HepG2 (cell line): ENCODE results near the gene MRPL9. TPM values are rescaled to one million over a fixed set of nuclear protein-coding genes. Genes with fewer than 3 reads are reported as not detected.

ENCODE experiments used
- AGO2 ChIP-seq: fragments of 200-400 bp; formaldehyde crosslinking; optimal IDR thresholded peaks from 2 replicates; pipeline ENCODE3; 2017; ENCODE audit warnings: mild to moderate bottlenecking, low read depth, low read length, moderate library complexity
- FOXK1 ChIP-seq: sonication (generic); formaldehyde crosslinking; IDR thresholded peaks from 2 replicates; pipeline ENCODE4 v1.4.0; 2020; ENCODE audit warnings: low read depth, missing genetic modification reagents, borderline replicate concordance
- RARG ChIP-seq: sonication (generic); formaldehyde crosslinking; IDR thresholded peaks from 2 replicates; pipeline ENCODE4 v1.4.0; 2020; ENCODE audit warnings: low read depth, mild to moderate bottlenecking, missing genetic modification reagents
- SAP130 ChIP-seq: IDR thresholded peaks from 2 replicates; pipeline ENCODE4 v1.6.1; 2016; ENCODE audit warnings: low read depth
- SOX13 ChIP-seq, 3 experiments: fragments of 450-650 bp in 1 of 3; sonication (generic) in 1 of 3; formaldehyde crosslinking in 1 of 3; IDR thresholded peaks in 2 of 3; conservative IDR thresholded peaks in 1 of 3; 2 replicates each; pipeline versions ENCODE4 v1.5.0 to v1.6.1; 2016 to 2020; ENCODE audit warnings: antibody characterized with exemption in 1 of 3, mild to moderate bottlenecking in 1 of 3, missing compliant biosample characterization in 1 of 3, missing genetic modification reagents in 1 of 3, moderate library complexity in 1 of 3
- ZBTB20 ChIP-seq: sonication (generic); formaldehyde crosslinking; IDR thresholded peaks from 2 replicates; pipeline ENCODE4 v1.8.1; 2023; ENCODE audit warnings: missing genetic modification reagents, low read depth, mild to moderate bottlenecking, borderline replicate concordance
- ZNF619 ChIP-seq: sonication (generic); formaldehyde crosslinking; IDR thresholded peaks from 2 replicates; pipeline ENCODE4 v1.4.0; 2020; ENCODE audit warnings: mild to moderate bottlenecking, missing genetic modification reagents
- polyA plus RNA-seq, 8 experiments: library from polyadenylated mRNA; depleted of rRNA in 3 of 8; stranded (reverse) in 7 of 8; unstranded in 1 of 8; fragments of >200 nt; fragmentation: Illumina TruSeq in 4 of 8; extraction: Trizol in 4 of 8; gene quantifications; 2 replicates each; pipeline versions ENCODE4 v1.2.1 to v1.2.3, GENCODE V29; 2011 to 2016; ENCODE audit warnings: low read depth in 4 of 8, missing spikeins in 1 of 8, mixed read lengths in 1 of 8; ENCODE audit not compliant: insufficient read depth in 1 of 8
- total RNA-seq, 5 experiments: library from RNA; depleted of rRNA; stranded (reverse); fragments of >200 nt; fragmentation: Illumina TruSeq; extraction: Trizol; gene quantifications; 2 replicates each; pipeline ENCODE4 v1.2.3, GENCODE V29; 2016; ENCODE audit warnings: low read depth in 1 of 5
- TF ChIP-seq, protein P1 (sequence below): sonication (generic); formaldehyde crosslinking; conservative IDR thresholded peaks from 2 replicates; pipeline ENCODE4 v1.8.0; 2022; ENCODE audit warnings: missing genetic modification reagents
- TF ChIP-seq, protein P2 (sequence below): sonication (generic); formaldehyde crosslinking; IDR thresholded peaks from 2 replicates; pipeline ENCODE4 v1.5.1; 2020; ENCODE audit warnings: mild to moderate bottlenecking, moderate library complexity, missing genetic modification reagents
- TF ChIP-seq, protein P3 (sequence below): IDR thresholded peaks from 2 replicates; pipeline ENCODE4 v1.4.0; 2020; ENCODE audit warnings: mild to moderate bottlenecking, missing genetic modification reagents
- TF ChIP-seq, protein P4 (sequence below), 2 experiments: sonication (generic) in 1 of 2; formaldehyde crosslinking in 1 of 2; IDR thresholded peaks; 2 replicates each; pipeline versions ENCODE4 v1.6.1 to v1.9.0; 2014 to 2022; ENCODE audit warnings: antibody characterized with exemption in 1 of 2, borderline replicate concordance in 1 of 2, inconsistent platforms in 1 of 2, low read depth in 1 of 2, missing genetic modification reagents in 1 of 2

MRPL9 gene
- total and polyA plus RNA-seq, 2 of the 13 experiments (the other 11 are each of a cell fraction or from before 2014, with no cell fraction given) = 72.1 to 107 TPM

DNA sequence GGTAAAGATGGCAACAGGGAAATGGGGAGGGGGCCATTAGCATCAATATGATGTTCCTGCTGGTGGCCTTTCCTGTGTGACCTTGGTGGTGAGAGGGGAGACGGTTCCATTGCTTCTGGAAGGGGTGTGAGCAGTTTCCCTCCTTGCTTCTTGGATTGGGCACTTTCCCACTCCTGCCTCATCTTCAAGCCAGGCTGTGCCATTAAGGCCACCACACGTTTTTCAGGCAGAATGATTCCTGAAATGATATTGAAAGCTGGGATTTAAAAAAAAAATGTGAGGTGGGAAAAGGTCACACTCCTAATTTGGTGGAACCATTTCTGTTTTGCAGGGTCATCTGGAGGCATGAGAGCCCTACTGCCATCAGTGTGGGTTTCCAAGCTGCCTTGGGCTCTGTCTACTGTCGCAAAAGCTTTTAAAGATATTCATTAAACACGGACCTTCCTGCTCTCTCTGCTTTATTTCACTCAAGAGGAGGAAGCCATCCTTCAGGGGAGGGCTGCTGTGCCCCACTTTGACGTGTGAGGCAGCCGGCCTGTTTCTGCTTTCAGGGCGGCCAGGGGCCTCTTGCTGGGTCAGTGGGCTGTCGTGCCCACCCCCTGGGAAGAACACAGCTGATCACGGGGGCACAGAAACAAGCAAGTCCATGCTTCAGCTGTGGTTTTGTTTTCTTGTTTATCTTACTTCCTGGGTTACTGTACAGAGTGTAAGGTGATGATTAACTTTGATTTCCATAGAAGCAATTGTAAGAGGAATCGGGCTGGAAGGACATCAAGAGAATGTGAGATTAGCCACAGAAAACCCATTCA lies 33.9 kb downstream of the MRPL9 start (continued):
- TF ChIP-seq, protein P1, sequence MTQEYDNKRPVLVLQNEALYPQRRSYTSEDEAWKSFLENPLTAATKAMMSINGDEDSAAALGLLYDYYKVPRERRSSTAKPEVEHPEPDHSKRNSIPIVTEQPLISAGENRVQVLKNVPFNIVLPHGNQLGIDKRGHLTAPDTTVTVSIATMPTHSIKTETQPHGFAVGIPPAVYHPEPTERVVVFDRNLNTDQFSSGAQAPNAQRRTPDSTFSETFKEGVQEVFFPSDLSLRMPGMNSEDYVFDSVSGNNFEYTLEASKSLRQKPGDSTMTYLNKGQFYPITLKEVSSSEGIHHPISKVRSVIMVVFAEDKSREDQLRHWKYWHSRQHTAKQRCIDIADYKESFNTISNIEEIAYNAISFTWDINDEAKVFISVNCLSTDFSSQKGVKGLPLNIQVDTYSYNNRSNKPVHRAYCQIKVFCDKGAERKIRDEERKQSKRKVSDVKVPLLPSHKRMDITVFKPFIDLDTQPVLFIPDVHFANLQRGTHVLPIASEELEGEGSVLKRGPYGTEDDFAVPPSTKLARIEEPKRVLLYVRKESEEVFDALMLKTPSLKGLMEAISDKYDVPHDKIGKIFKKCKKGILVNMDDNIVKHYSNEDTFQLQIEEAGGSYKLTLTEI (CRISPR knock-in tag) = no peak
- TF ChIP-seq AGO2 (no peak), ZNF619 (CRISPR knock-in tag) (no peak), ZBTB20 (CRISPR knock-in tag) (no peak), SOX13 (IDR thresholded peaks at IDR 0.05) (no peak), SOX13 (CRISPR knock-in tag; conservative IDR thresholded peaks at IDR 0.05 in 1 of 2, IDR thresholded peaks at IDR 0.05 in 1 of 2) (peak in 1 of 2 experiments; percentile 68; a peak in 2 of 4 replicates), FOXK1 (CRISPR knock-in tag) (0 out of 2 replicates have a peak, but pooled peaks have one; percentile 23), SAP130 (CRISPR knock-in tag) (peak; percentile 52; the same call in 1 of the 2 replicates), RARG (CRISPR knock-in tag) (no peak)
- TF ChIP-seq, protein P2, sequence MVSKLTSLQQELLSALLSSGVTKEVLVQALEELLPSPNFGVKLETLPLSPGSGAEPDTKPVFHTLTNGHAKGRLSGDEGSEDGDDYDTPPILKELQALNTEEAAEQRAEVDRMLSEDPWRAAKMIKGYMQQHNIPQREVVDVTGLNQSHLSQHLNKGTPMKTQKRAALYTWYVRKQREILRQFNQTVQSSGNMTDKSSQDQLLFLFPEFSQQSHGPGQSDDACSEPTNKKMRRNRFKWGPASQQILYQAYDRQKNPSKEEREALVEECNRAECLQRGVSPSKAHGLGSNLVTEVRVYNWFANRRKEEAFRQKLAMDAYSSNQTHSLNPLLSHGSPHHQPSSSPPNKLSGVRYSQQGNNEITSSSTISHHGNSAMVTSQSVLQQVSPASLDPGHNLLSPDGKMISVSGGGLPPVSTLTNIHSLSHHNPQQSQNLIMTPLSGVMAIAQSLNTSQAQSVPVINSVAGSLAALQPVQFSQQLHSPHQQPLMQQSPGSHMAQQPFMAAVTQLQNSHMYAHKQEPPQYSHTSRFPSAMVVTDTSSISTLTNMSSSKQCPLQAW (CRISPR knock-in tag) = peak; percentile 25; the same call in 1 of the 2 replicates
- TF ChIP-seq, protein P3, sequence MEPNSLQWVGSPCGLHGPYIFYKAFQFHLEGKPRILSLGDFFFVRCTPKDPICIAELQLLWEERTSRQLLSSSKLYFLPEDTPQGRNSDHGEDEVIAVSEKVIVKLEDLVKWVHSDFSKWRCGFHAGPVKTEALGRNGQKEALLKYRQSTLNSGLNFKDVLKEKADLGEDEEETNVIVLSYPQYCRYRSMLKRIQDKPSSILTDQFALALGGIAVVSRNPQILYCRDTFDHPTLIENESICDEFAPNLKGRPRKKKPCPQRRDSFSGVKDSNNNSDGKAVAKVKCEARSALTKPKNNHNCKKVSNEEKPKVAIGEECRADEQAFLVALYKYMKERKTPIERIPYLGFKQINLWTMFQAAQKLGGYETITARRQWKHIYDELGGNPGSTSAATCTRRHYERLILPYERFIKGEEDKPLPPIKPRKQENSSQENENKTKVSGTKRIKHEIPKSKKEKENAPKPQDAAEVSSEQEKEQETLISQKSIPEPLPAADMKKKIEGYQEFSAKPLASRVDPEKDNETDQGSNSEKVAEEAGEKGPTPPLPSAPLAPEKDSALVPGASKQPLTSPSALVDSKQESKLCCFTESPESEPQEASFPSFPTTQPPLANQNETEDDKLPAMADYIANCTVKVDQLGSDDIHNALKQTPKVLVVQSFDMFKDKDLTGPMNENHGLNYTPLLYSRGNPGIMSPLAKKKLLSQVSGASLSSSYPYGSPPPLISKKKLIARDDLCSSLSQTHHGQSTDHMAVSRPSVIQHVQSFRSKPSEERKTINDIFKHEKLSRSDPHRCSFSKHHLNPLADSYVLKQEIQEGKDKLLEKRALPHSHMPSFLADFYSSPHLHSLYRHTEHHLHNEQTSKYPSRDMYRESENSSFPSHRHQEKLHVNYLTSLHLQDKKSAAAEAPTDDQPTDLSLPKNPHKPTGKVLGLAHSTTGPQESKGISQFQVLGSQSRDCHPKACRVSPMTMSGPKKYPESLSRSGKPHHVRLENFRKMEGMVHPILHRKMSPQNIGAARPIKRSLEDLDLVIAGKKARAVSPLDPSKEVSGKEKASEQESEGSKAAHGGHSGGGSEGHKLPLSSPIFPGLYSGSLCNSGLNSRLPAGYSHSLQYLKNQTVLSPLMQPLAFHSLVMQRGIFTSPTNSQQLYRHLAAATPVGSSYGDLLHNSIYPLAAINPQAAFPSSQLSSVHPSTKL (CRISPR knock-in tag) = peak; percentile 35; the same call in 1 of the 2 replicates
- TF ChIP-seq, protein P4, sequence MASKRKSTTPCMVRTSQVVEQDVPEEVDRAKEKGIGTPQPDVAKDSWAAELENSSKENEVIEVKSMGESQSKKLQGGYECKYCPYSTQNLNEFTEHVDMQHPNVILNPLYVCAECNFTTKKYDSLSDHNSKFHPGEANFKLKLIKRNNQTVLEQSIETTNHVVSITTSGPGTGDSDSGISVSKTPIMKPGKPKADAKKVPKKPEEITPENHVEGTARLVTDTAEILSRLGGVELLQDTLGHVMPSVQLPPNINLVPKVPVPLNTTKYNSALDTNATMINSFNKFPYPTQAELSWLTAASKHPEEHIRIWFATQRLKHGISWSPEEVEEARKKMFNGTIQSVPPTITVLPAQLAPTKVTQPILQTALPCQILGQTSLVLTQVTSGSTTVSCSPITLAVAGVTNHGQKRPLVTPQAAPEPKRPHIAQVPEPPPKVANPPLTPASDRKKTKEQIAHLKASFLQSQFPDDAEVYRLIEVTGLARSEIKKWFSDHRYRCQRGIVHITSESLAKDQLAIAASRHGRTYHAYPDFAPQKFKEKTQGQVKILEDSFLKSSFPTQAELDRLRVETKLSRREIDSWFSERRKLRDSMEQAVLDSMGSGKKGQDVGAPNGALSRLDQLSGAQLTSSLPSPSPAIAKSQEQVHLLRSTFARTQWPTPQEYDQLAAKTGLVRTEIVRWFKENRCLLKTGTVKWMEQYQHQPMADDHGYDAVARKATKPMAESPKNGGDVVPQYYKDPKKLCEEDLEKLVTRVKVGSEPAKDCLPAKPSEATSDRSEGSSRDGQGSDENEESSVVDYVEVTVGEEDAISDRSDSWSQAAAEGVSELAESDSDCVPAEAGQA (IDR thresholded peaks at IDR 0.05; ENCODE audit: low read depth) = no peak
- TF ChIP-seq, protein P4 (CRISPR knock-in tag; IDR thresholded peaks at IDR 0.05; ENCODE audit: borderline replicate concordance) = no peak
